NCI-H1930 (cell line): ENCODE results near the gene ARHGDIG.

Experiments
- DNase-seq, 2 experiments: peaks; one replicate each; lab custom pipeline; 2025; lab: John Stamatoyannopoulos, UW

The ARHGDIG gene

DNA sequence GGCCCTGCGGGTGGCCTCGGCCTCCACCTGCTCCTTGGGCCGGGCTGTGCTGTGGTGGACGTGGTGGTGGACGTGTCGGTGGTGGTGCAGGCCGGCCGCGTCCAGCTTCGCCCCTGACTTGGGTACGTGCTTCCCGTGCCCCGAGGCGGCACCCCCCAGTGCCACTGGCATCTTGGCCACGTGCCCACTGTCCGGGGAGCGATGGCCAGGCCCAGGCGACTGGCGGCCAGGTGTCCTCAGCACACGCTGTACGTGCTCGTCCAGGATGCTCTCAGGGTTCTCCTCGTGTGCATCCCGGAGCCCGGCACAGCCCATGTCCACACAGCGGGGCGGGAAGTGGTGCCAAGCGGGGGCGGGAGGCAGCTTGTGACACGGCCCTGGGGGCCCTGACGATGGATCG is 17.4 kb downstream of the ARHGDIG start:
- DNase-seq = no peak

DNA sequence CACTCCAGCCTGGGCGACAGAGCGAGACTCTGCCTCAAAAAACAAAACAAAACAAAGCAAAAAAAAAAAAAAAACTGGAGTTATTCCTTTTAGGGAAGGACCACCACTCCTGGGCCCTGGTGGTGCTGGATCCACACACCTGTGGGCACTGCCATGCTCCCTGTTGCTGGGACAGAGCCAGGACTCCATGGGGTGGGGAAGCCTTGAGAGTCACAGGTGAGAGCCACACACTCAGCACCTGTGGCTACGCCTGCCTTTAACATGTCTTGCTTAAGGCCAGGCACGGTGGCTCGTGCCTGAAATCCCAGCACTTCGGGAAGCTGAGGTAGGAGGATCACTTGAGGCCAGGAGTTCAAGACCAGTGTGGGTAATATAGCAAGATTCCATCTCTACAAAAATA is 20.8 kb downstream of the ARHGDIG start:
- DNase-seq = no peak

DNA sequence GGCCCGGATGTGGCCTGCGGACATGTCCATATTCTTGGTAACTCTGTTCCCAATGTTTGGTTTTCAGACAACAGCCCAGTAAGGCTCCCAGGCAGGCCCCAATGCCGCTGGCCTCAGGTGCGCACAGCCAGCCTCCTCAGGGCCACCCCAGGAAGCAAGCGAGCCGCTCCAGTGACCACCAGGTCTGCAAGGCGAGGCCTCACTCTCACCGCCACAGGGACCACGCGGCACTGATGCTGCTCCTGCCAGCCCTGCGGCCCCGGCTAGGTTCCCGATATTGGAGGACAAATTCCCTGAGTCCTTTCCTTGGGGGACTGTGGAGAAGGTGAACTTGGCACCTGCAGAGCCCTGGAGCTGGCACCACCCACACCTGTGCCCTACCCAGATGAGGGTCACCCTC is 21.6 kb downstream of the ARHGDIG start:
- DNase-seq = no peak

DNA sequence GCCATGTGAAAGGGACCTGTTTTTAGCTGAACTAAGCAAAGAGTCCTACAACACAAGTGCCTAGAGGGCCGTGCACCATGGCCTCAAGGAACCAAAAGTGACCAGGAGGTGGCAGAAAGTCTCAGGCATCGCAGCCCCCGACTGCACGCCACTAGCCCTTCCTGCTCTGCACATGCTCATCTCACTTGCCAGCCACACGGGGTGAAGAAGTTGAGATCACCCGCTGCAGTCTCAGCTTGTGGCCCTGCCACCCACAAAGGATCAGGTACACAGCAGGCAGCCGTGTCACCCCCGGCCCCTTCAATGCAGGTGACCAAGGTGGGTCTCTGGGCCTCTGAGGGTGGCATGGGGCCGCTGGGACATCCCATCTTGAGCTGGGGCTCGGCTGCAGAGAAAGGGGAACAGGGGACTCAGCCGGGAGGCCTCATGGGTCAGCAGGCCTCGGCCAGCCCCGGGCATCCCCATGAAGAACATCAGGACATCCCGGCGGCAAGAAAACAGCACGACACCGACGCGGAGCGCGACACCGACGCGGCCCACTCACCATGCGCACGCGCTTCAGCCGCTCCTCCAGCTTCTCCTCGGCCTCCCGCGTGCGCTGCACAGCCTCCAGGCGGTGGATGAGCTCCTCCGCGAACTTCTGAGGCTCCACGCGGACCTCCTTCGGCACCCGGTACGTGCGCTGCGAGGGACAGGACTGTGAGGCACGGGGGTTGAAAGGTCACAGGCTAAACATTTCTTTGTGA is 23.5 kb downstream of the ARHGDIG start:
- no peak for DNase-seq

DNA sequence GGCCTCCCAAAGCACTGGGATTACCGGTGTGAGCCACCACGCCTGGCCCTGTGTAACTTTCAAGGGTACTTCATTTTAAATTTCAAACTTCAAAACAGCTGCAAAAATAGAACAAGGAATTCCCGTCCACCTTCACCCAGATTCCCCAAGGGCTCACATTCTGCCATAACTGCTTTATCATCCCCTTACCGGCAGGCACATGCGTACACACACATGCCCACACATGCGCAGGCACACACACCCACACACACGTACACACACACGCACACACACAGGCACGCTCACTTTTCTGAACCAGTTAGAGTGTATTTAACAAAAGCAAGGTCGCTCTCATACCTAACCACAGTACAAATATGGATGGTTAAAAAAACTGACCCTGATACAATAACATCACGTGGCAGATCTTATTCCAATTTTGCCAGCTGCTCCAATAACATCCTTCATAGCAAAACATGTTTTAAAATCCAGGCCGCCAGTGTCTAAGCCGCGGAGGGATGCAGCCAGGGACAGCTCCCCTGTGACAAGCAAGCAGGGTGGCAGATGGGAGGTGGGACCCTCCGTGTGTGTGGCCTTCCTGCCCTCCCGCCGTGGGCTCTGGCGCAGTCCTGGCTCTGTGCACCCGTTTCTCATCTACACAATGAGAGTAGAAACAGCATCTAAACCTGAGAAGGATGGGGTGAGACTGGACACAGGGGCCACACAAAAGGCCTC is 25.7 kb downstream of the ARHGDIG start:
- DNase-seq = no peak

DNA sequence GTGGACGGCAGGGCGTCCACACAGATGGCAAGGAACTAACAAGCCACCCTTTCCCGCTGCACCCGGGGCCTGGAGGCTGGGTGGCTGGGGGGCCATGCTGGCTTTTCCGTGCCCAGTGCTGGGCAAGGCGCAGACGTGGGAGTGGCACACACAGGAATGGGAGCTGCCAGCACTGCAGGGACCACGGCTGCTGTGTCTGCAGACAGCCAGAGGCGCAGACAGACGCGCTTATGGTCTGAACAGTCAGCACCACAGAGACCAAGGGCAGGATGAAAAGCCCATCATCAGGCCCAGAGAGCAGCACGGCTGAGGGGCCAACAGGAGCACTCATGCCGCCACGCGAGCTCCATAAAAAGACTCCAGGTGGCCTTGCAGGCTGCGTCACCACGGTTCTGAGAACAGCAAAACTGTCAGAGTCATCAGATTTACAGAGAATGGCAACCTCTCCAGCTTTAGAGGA is 26.6 kb downstream of the ARHGDIG start:
- no peak for DNase-seq

DNA sequence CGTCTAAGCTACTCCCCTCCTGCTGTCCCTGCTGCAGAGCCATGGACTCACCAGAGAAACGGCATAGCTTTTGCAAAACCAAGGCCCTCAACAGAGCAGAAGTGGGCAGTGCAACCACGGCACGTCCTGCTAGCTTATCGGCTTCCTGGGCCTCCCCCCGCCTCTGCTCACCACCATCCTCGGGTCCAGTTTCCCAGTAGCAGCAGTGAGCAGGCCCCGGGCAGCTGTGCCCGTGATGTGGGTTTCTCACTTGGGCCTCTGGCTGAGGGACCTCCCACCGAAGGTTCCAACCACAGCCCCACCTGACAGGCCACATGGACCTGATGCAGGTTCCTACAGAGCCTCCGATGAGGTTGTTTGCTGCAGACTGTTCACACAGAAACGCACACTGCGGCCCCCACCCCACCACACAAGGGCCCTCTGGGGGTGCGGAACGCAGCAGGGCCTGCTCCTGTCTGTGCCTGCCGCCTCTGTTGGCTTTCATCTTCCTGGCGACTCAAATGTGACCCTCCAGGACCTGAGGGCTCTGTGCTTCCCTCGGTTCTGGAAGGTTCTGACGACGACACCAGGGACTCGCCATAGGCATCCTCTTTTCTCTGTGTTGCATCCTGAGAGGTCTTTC is 27.4 kb downstream of the ARHGDIG start:
- DNase-seq = no peak

DNA sequence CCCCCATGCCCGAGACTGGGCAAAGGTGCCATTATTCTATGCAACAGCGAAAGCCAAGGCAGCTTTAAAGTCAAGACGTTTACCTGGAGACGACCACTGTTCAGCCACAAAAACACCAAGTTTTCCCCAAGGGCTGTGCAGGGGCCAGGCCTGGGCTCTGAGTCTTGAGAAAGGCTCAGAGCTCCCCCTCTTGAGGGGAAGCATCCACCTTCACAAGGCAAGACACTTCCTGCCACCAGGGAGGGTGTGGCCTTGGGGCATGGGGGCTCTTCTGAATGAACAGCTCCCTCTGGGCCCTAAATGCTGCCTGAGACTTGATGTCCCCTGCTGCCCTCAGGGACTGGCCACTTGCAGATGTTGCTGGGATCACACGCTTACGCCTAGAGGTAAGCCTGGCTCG is 29.1 kb downstream of the ARHGDIG start:
- DNase-seq = no peak

DNA sequence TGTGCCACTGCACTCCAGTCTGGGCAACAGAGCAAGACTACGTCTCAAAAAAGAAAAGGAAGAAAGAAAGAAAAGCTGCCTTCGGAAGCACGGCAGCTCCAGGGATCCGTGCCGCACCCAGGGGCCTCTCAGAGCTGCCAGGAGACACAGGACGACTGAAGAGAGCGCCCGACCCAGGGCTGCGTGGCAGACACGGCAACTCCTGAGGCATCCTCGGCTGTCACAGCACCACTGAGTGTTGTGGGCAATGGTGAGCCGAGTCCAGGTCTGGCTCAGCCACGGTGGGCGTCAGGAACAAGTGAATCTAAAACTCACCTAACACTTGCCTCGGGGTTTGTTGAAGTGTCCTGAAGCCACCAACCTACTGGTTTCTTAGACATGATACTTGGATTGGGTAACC is 31.3 kb downstream of the ARHGDIG start:
- DNase-seq = no peak

DNA sequence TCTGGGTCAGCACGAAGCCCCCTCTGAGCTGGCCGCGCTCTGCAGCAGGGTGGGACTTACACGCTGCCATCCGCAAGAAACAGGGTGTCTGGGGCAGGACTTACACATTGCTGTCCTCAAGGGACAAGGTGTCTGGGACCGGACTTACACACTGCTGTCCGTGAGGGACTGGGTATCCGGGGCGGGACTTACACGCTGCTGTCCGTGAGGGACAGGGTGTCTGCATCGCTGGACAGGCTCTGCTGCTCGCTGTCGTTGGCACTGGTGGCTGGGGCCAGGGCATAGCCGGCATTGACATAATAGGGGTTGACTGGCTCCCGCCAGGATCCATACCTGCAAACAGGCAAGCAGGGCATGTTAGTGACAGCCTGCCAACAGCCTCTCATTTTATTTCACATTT is 34.0 kb downstream of the ARHGDIG start:
- no peak for DNase-seq

DNA sequence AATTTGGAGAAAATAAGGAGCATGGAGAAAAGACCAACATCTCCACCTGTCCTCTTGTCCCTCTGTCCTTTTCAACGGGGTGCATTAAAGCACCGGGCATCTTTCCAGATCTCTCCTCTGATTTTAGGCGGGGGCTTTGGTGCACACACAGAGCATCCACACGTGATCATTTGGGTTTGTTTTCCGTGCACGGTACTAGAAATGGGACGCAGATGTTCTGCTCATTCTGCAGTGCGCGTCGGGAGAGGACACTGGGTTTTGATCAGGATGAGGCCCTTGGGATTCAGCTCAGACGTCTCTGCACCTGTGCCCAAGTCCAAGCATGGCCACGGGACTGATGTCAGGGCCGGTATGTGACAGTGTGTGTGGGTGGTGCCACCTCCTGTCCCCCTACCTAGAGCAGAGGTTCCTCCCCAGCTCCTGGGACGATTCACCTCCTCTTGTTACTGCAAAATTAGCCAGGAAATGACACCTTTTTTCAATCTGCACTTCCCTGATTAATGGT is 34.5 kb downstream of the ARHGDIG start:
- DNase-seq = no peak

DNA sequence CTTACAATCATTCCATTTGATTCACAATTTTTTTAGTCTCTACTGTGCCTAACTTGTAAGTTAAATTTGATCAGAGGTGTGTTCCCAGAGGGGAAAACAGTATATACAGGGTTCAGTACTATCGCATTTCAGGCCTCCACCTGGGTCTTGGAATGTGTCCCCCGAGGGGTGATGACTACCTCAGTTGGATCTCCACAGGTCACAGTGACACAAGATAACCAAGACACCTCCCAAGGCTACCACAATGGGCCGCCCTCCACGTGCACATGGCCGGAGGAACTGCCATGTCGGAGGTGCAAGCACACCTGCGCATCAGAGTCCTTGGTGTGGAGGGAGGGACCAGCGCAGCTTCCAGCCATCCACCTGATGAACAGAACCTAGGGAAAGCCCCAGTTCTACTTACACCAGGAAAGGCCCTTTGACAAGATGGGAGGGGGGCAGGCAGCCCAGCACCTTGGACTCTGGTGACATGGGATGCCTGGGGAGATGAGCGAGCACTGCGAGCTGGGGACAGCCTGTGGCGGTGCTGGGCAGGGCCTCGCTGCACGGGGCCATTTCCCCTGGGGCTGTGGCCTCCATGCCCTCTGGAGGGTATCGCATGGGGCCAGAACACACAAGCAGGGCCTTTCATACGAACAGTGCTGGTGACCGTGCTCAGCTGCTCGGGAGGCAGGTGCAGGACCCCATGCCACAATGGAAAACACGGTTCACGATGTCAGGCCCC is 36.5 kb downstream of the ARHGDIG start:
- no peak for DNase-seq

DNA sequence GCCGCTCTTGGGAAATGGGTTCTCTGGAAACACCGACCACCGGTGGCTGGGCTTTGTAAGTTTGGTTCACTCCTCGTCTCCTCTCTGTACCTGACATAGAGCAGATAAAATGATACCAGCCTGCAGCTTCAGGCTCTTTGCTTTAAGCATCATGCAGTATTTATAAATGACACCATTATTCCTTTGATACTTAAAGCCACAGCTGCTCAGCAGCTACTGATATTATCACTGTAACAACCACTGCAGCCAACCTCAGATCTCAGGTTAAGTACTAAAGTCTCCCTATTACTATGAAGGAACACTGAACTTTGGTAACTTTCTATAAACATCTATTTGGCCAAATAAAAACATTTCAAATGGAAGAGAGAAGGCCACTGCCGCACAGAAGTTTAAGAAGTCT is 37.2 kb downstream of the ARHGDIG start:
- DNase-seq = no peak

DNA sequence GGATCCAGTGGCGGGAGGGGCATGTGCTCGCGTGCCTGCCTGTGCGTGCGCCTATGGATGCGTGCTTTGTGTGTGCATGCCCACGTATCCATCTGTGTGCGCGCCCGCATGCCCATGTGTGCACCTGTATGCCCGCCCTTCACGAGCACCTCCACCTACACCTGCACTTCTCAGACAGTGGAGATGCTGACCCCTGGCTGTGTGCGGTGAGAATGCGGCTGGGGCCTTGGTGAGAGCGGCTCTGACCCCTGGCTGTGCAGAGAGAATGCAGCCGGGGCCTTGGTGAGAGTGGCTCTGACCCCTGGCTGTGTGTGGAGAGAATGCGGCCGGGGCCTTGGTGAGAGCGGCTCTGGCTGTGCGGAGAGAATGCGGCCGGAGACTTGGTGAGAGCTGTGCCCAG is 38.2 kb downstream of the ARHGDIG start:
- DNase-seq = no peak

DNA sequence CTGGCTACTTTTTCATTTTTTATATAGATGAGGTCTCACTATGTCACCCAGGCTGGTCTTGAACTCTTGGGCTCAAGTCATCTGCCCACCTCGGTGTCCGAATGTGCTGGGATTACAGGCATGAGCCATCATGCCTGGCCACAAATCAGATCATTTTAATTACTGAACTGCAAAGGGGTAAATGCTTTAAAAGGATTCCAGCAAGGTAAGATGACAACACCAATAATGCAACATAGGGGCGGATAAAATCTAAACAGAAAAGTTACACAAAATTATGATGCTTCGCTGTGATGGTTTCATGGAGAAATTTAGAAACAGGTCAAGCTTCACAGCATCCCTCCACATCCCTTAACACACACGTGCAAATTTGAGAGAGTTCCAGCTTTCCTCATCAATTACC is 39.8 kb downstream of the ARHGDIG start:
- no peak for DNase-seq

DNA sequence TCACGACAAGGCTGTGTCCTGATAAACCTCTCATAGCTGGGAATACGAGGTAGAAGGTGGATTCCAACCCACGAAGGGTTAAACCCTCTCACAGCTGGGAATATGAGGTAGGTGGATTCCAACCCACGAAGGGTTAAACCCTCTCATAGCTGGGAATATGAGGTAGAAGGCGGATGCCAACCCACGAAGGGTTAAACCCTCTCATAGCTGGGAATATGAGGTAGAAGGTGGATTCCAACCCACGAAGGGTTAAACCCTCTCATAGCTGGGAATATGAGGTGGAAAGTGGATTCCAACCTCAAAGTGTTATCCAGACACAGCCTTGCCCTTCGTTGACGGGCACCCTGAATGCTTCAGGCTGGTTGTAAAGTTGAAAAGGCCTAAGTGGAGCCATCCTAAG is 41.1 kb downstream of the ARHGDIG start:
- DNase-seq = no peak

DNA sequence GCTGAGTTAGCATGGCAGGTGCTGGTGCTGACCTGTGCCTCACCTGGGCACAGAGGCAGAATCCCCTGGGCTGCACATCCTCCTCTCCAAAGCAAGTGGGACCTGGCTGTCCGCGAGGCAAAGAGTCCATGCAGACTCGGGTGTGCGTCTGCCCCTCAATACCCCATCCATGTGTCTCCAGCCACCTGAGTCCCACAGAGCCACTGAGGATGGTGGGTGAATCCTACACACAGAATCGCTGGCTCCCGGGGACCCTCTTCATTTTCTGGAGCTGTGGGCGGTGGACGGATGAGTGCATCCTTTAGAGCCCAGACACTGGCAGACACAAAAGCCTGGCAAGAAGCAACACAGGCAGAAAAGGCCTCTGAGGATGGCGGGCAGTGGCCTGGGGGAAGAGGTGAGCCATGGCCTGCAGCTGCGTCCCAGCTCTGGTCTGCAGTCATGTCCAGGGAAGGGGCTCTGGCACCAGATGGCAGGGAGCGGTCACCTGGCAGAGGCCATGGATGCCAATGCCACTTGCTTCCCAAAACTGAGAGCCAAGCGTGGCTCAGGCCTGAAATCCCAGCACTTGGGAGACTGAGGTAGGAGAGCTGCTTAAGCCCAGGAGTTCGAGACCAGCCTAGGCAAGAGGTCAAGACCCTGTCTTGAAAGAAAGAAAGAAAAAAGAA is 42.2 kb downstream of the ARHGDIG start:
- no peak for DNase-seq

DNA sequence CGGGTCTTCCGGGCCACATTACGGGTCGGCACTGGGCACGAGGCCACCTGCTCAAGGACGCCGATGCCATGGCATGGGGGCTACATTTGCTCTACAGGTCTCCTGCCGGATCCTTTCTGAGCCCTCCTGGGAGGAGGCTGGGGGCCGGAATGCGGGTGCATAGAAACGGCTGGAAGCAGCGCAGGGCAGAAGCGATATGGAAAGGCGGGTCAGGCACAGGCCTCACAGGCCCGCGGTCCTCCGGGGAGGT is 43.7 kb downstream of the ARHGDIG start:
- DNase-seq = no peak

DNA sequence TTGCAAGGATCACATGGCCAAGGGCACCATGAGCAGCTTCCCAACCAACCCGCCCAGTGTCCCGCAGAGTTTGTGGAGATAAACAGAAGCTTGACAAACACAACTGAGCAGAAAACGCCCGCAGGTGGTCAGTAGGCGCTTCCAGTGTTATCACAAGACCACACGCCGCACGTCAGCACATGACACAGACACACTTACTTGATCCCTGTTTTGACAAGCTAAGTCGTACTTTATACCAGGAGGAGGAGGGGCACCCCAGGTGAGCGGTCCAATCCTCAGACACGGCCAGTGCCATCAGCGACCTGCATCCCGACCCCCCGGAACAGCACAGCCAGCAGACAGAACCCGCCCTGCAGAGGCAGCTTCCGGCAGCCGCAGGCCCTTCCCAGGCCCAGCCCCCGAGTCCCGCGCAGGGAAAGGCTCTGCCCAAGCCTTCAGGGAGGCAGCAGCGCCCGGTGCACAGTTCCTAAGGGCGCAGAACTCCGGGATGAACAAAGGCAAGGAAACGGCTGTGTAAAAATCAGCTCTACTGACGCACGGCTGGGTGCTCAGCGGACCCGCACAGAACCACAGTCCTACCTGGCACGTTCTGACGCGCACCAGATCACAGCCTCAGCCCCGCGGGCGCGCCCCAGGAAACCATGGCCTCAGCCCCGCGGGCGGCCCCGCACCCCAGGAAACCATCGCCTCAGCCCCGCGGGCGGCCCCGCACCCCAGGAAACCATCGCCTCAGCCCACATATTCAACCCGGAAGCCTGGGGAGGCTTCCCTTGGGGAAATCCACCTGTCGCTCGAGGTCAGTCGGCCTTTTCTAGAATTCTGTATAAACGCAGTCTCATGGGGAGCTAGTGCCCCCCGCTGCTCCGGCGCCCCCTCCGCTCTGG is 44.3 kb downstream of the ARHGDIG start:
- DNase-seq = no peak

DNA sequence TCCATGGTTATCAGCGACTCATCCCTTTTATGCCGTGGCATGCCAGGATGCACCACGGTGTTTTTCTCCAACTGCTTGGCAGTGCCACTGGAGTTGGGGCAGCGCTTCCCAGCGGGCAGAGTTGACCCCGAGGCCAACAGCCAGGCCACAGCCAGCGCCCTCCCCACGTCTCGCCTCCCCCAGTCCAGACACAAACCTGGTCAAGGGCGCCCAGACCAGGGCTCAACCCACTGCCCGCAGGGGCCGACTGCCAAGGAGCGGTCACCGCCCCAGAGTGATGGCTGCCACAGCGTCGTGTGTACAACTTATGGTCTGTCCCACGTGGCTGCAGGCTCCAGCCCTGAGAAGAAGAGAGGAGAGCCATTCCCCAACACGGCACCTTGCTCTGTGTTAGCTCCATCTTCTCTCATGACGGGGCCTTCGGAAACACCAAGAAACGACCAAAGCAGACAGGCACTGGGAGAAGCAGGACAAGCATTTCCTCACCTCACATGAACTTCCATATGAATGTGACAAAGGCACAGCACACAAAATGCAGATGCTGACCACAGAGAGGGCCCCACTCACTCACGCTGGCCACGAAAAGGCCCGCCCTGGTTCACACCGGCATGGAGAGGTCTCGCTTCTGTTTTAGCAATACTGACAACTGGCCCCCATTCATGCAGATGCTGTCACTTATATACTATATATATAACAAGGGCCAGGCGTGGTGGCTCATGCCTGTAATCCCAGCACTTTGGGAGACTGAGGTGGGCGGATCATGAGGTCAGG is 45.2 kb downstream of the ARHGDIG start:
- no peak for DNase-seq
